Spleen (tissue), 7 donors: ENCODE results near the gene INO80C.

Source experiments
- CTCF ChIP-seq, 11 experiments: fragments of 200-600 bp in 7 of 11; fragments of 450-650 bp in 4 of 11; sonication (generic) in 4 of 11; IDR thresholded peaks in 8 of 11; conservative IDR thresholded peaks in 3 of 11; 1 replicate in 7 of 11; 2 replicates in 4 of 11; pipeline versions ENCODE4 v1.4.0 to v1.8.0; 2016 to 2021; ENCODE audit warnings: antibody characterized with exemption in 11 of 11, inconsistent platforms in 4 of 11, mild to moderate bottlenecking in 1 of 11
- POLR2AphosphoS5 ChIP-seq, 3 donors: sonication (generic); formaldehyde crosslinking; IDR thresholded peaks; one replicate each; pipeline ENCODE4 v1.5.1; 2017; ENCODE audit warnings: antibody characterized with exemption in 3 of 3
- donor health status: DM: no; HTN: no; CAD: no; lungs with moderate emphysema.
- donor health status: DM: no; HTN: no; CAD: no.
- donor health status: DM: no; HTN: no; CAD: no.

GRCh38 chr18:35508030-35508429, 10.3 kb upstream of the INO80C start:
- TF ChIP-seq CTCF (IDR thresholded peaks at IDR 0.05 in 8 of 11, conservative IDR thresholded peaks at IDR 0.05 in 3 of 11): no peak
- no peak for TF ChIP-seq POLR2AphosphoS5 (IDR thresholded peaks at IDR 0.05)
